ENCODE results near the gene TMEM63C.

Gene TMEM63C

GRCh38 chr14:77224212-77224611 is 42.6 kb downstream of the TMEM63C start:
- no peak for DNase-seq

- DNase-seq = no peak
Measured at GRCh38 chr14:77225254-77225653, 43.7 kb downstream of the TMEM63C start.

GRCh38 chr14:77225892-77226557 is 44.4 kb downstream of the TMEM63C start:
- no peak for DNase-seq

- no peak for DNase-seq
Measured at GRCh38 chr14:77228056-77228455, 46.5 kb downstream of the TMEM63C start.

- no peak for DNase-seq
Measured at GRCh38 chr14:77230914-77231313, 49.3 kb downstream of the TMEM63C start.

- no peak for DNase-seq
Measured at GRCh38 chr14:77231721-77232120, 50.1 kb downstream of the TMEM63C start.

GRCh38 chr14:77236814-77237213 is 55.2 kb downstream of the TMEM63C start:
- no peak for DNase-seq

- no peak for DNase-seq
Measured at GRCh38 chr14:77238356-77238755, 56.8 kb downstream of the TMEM63C start.

- DNase-seq = no peak
Measured at GRCh38 chr14:77238996-77239395, 57.4 kb downstream of the TMEM63C start.

GRCh38 chr14:77239412-77239811 is 57.8 kb downstream of the TMEM63C start:
- no peak for DNase-seq

- no peak for DNase-seq
Measured at GRCh38 chr14:77240336-77240915, 58.8 kb downstream of the TMEM63C start.

- DNase-seq = no peak
Measured at GRCh38 chr14:77241955-77242354, 60.4 kb downstream of the TMEM63C start.

- DNase-seq = no peak
Measured at GRCh38 chr14:77242752-77243151, 61.2 kb downstream of the TMEM63C start.

GRCh38 chr14:77243853-77244252 is 62.3 kb downstream of the TMEM63C start:
- DNase-seq = no peak

- no peak for DNase-seq
Measured at GRCh38 chr14:77245820-77246219, 64.2 kb downstream of the TMEM63C start.

GRCh38 chr14:77246784-77247183 is 65.2 kb downstream of the TMEM63C start:
- DNase-seq = no peak

GRCh38 chr14:77248666-77249065 is 67.1 kb downstream of the TMEM63C start:
- DNase-seq = no peak

GRCh38 chr14:77249286-77249685 is 67.7 kb downstream of the TMEM63C start:
- DNase-seq = no peak

- no peak for DNase-seq
Measured at GRCh38 chr14:77250927-77251326, 69.3 kb downstream of the TMEM63C start.

- no peak for DNase-seq
Measured at GRCh38 chr14:77251870-77252269, 70.3 kb downstream of the TMEM63C start.

GRCh38 chr14:77253333-77254190 is 72.0 kb downstream of the TMEM63C start:
- no peak for DNase-seq

- no peak for DNase-seq
Measured at GRCh38 chr14:77256694-77257093, 75.1 kb downstream of the TMEM63C start.

- DNase-seq = no peak
Measured at GRCh38 chr14:77257700-77258099, 76.1 kb downstream of the TMEM63C start.

- no peak for DNase-seq
Measured at GRCh38 chr14:77258566-77258965, 77.0 kb downstream of the TMEM63C start.
